G401 (cell line): Measurements from ENCODE around the gene DDX39B. TPM values are rescaled to one million over a fixed set of nuclear protein-coding genes. Genes with fewer than 3 reads are reported as not detected.
"Not testable (repeated sequence)": the region's sequence is repeated elsewhere in the genome, so short reads cannot be mapped to it uniquely, and the experiment has no call there.

Experiments used
- DNase-seq: peaks from one replicate; pipeline ENCODE4 v3.0.0-alpha.2; 2015; ENCODE audit warnings: low spot score
- in situ Hi-C: cut with HindIII; loops from 2 replicates; pipeline ENCODE4 v1.10.0; 2016; ENCODE audit warnings: low sequenced_read_pairs, mixed read lengths
- total RNA-seq: library from RNA; depleted of rRNA; stranded (reverse); fragments of >200 nt; shearing (Covaris generic); gene quantifications from 2 replicates; pipeline ENCODE4 v1.2.3, GENCODE V29; 2014; rRNA removed

The DDX39B gene
- total RNA-seq, 1 experiment from 2014 or later, result 792 TPM

DNA sequence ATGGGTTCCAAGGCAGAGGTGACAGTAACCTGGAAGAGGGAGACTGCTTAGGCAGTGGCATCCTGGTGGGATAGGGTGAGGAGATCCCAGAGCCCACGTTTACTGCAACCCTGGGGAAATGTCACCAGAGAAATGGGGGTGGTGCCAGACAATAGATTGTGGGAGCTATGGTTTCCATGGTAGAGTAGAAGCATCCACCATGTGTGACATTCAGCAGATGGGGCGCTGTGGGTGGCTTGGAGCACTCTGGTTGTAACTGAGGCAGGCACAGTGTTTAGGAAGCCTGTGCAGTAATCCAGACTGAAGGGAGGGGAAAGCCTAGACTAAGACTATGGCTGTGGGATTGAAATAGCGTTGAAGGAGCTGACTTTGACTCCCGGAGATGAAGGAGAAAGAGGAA, 45.0 kb downstream of the DDX39B start:
- DNase-seq, result peak; percentile 56
- in situ Hi-C loops, result not testable (repeated sequence)

DNA sequence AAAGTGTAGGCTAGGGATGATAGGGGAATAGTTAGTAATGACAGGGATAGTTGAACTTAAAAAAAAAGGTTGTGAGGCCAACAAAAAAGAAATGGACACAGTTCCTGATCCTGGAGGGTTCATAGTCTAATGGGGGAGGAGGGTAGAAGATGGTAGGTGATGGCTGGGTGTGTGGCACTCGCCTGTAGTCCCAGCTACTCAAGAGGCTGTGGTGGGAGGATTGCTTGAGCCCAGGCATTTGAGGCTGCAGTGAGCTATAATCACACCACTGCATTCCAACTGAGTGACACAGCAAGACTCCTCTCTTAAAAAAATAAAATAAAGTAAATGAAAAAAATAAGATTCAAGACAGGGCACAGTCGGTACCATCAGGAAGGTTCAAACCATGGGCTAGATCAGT, 46.2 kb downstream of the DDX39B start:
- in situ Hi-C loops, result no loop called here
- DNase-seq, result no peak

DNA sequence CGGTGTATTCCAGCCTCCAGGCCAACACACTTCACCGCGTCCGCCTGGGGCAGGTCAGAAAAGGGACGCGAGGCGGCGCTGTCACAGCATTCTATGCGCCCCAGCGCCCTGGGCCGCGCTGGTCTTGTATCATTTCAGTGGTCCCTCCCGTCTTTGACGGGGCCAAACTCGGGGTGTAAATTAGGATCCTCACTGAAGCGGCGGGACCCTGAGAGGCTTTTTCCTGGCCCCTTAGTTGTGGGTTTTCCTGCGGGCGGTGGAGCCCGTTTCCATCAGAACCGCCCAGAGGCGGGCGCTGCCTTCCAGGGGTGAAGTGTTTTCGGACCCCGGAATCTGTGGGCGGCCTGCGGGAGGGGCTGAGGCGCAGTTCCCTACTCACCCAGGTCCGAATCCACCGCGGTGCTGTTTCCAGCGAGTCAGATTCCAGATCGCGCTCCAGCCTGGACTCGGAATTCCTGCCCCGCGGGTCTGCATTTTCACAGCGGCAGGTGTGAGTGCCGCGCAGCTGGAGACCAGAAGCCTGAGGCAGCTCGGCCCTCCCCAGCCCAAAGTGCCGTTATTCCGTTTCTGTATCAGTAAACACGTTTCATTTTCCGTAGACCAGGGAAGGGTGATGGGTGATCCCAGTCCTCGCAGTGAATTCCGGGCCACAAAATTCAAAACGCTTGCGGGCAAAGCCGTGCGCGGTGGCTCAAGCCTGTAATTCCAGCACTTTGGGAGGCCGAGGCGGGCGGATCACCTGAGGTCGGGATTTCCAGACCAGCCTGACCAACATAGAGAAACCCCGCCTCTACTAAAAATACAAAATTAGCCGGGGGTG, 47.7 kb downstream of the DDX39B start:
- in situ Hi-C loops, result no loop called here

DNA sequence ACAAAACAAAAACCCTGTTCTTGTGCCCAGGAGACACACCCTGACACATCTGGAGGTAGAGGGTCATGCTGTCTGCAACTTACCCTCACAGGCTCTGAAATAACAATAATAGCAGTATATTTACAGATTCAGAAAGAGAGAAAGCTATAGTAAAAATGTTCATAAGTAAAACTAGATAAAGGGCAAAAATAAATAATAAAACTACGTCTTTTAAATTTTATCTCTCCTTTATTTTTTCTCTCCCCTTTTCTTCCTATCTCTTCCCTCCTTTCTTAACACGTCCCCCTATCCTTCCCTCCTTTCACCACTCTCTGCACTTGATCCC, 48.3 kb downstream of the DDX39B start:
- in situ Hi-C loops, result not testable (repeated sequence)

More for the DNA sequence above, 47.7 kb downstream of the DDX39B start:
- peak; percentile 76 for DNase-seq

DNA sequence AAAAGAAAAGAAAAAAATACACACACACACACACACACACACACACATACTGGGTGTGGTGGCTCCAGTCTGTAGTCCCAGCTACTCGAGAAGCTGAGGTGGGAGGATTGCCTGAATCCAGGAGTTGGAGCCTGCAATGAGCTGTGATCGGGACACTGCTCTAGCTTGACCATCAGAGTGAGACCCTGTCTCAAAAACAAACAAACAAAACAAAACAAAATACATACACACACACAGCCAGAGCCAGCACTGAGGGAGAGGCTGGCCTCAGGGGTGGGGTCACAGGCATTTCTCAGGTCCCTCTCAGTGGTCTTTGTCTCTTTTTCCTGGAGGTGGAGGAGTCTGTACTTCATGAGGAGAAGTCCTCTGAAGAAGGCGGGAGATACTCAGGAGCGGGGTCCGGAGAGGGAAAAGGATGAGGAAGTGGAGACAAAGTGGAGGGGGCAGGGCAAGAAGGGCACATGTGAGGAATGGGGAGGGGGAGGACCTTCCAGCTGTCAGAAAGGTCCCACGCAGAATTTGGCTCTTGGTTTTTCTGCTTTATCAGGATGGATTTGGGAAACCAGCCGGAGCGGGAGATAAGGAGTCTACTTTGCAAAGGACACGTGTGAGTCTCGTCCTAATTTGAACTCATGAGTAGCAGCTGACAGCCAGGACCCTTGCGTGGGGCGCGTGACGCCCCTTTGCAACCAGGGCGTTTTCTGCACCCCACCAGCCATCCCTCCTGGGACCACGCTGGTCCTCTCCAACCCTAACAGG, 51.5 kb downstream of the DDX39B start:
- DNase-seq, result no peak
- in situ Hi-C loops, result no loop called here

More for the DNA sequence above, 48.3 kb downstream of the DDX39B start:
- not testable (repeated sequence) for DNase-seq

DNA sequence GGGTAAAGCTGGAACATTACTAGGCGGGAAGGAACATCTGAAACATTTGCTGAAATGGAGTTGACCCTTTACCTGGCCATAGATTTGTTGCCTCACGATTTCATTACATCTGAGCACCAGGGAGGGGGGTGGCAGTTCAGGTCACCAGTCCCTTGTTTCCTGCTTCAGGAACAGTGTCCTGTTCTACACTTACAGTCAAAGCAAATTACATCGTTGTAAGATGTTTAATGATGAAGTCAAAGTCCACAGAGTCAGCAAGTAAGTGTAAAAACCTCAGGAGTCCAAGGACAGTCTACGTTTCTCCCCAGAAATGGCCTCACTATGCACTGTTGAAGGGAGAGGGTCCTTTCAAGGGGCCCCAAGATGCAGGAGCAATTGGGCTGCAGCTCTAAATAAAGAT, 52.7 kb downstream of the DDX39B start:
- no peak for DNase-seq
- in situ Hi-C loops, result no loop called here

DNA sequence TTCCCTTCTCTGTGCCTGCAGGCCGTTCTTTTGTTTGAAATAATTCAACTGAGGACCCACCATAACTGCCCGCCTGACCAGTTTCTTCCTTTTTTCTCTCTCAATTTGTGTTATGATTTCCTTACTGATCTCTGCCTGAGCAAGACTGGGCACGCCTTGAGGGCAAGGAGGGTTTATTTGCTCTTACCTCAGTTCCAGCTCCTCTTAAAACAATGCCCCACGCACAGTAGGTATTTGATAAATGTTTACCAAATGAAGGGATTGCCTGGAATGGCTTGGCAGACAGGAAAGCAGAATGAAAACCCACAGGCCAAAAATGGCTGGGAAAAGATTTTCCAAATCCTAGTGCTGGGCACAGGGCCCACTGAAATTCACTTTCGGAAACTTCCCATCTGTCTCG, 54.1 kb downstream of the DDX39B start:
- DNase-seq, in situ Hi-C loops: not testable (repeated sequence)

DNA sequence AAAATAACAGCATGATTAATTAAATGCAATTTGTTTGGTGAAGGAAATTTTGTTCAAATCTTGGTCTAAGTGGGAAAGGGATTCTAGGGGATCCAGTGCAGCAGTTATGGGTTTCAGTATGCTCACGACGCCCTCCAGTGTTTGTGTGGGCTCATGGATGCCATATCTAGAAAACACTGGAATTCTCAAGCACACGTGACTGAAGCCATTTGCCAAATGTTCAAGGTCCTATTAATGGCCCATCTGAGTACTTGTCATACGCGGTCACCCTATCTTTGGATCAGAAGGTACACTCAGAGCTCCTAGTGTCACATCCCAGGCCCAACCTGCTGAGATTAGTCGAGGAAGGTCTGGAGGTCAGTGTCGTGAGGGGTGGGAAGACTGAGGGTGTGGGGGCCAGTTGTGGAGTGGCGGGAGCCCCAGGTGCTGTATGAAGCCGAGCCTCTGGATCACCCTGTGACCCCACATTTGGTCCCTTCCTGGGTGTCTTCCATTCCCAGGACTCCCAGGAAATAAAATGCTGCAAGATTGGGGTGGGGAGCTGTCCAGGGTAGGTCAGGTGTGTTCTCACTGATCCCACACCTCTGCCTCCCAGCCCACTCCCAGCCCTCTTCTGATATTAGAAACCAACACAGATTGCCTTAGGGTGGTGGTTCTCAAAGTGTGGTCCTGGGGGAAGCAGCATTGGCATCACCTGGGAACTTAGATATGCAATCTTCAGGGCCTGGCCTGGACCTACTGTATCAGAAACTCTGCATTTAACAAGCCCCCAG, 55.6 kb downstream of the DDX39B start:
- DNase-seq, in situ Hi-C loops: not testable (repeated sequence)

DNA sequence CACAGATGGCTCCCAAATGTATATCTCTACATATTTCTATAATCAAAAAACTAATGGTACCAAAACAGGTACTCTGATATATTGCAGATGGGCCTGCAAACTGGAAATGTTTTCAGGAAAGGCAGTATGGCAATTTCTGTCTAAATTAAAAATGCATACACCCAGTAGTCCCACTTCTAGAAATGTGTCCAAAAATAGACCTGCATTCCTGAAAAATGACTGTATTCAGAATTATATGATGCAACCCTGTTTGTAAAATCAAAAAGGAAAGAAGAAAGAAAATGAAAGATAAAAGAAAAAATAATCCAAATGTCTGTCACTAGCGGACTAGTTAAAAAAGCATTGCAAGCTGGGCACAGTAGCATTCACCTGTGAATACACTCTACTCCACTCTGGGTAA, 56.7 kb downstream of the DDX39B start:
- in situ Hi-C loops, result no loop called here
- no peak for DNase-seq

DNA sequence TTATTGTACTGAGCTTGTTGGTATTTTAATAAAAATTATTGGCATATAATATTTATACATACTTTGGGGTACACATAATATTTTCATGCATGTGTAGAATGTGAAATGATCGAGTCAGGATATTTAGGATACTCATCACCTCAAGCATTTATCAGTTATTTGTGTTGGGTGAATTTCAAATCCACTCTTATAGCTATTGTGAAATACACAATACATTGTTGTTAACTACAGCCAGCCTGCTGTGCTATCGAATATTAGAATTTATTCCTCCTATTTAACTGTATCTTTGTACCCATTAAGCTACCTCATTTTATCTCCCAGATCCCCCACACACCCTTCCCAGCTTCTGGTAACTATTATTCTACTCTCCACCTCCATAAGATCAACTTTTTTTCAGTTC, 58.4 kb downstream of the DDX39B start:
- no peak for DNase-seq
- in situ Hi-C loops, result no loop called here

DNA sequence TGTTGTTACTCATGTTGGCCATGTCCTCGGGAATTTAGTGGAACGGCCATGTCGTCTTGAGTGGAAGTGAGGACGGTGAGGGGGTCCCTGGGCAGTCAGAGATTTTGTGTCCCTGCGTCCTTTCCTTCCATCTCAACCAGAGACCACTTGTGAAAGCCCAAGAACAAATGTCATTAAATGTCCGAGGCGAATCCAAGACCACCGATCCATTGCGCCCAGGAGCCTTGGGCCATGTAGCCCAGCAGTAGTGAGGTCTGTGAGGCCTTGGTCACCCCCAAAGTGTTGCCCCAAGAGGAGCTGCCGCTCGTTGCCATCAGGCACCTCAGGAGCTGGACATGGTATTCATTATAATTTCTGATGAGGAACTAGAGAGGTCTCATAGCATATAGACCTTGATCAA, 61.2 kb downstream of the DDX39B start:
- DNase-seq, result no peak
- in situ Hi-C loops, result no loop called here

Other genes with a start within 250 kb of the DDX39B start
- gene HLA-B, start 184.8 kb downstream of the DDX39B start, total RNA-seq, result 9.0 and 25.4 TPM in 2 replicates
- 40.3 and 44.1 TPM in 2 replicates for gene MICA, start 138.4 kb downstream of the DDX39B start, total RNA-seq
- gene MICB, start 43.9 kb downstream of the DDX39B start, total RNA-seq, result 15.0 and 18.3 TPM in 2 replicates
- 2.1 TPM in 1 of 2 replicates, not detected in the other for gene MCCD1, start 13.0 kb downstream of the DDX39B start, total RNA-seq
- gene ATP6V1G2, start 4.6 kb upstream of the DDX39B start, total RNA-seq, result 3.8 and 4.9 TPM in 2 replicates
- gene NFKBIL1, start 5.6 kb upstream of the DDX39B start, total RNA-seq, result 19.8 and 24.9 TPM in 2 replicates
- not detected in 2 replicates for gene LTA, start 30.3 kb upstream of the DDX39B start, total RNA-seq
- gene TNF, start 33.6 kb upstream of the DDX39B start, total RNA-seq, result 0.14 TPM in 1 of 2 replicates, not detected in the other
- gene LTB, start 40.4 kb upstream of the DDX39B start, total RNA-seq, result 0.51 TPM in 1 of 2 replicates, not detected in the other
- gene LST1, start 44.3 kb upstream of the DDX39B start, total RNA-seq, result not detected in 2 replicates
- gene NCR3, start 51.0 kb upstream of the DDX39B start, total RNA-seq, result not detected in 2 replicates
- 36.6 and 57.5 TPM in 2 replicates for gene AIF1, start 73.2 kb upstream of the DDX39B start, total RNA-seq
- gene PRRC2A, start 78.7 kb upstream of the DDX39B start, total RNA-seq, result 62.1 and 62.4 TPM in 2 replicates
- gene BAG6, start 110.7 kb upstream of the DDX39B start, total RNA-seq, result 257 and 311 TPM in 2 replicates
- gene APOM, start 113.9 kb upstream of the DDX39B start, total RNA-seq, result 2.3 and 3.6 TPM in 2 replicates
- 12.4 and 16.2 TPM in 2 replicates for gene C6orf47, start 118.8 kb upstream of the DDX39B start, total RNA-seq
- 24.9 and 31.6 TPM in 2 replicates for gene GPANK1, start 123.0 kb upstream of the DDX39B start, total RNA-seq
- gene CSNK2B, start 124.1 kb upstream of the DDX39B start, total RNA-seq, result 105 and 107 TPM in 2 replicates
- 2.0 TPM in 1 of 2 replicates, not detected in the other for gene LY6G5B, start 128.0 kb upstream of the DDX39B start, total RNA-seq
- gene LY6G5C, start 139.1 kb upstream of the DDX39B start, total RNA-seq, result not detected in 2 replicates
- 43.9 and 47.3 TPM in 2 replicates for gene ABHD16A, start 161.3 kb upstream of the DDX39B start, total RNA-seq
- gene LY6G6F, start 164.9 kb upstream of the DDX39B start, total RNA-seq, result 1.1 TPM in 1 of 2 replicates, not detected in the other
- gene LY6G6D, start 173.3 kb upstream of the DDX39B start, total RNA-seq, result not detected in 2 replicates
- not detected in 2 replicates for gene LY6G6C, start 179.7 kb upstream of the DDX39B start, total RNA-seq
- gene MPIG6B, start 181.4 kb upstream of the DDX39B start, total RNA-seq, result not detected in 2 replicates
- gene DDAH2, start 187.3 kb upstream of the DDX39B start, total RNA-seq, result 141 and 183 TPM in 2 replicates
- gene CLIC1, start 194.5 kb upstream of the DDX39B start, total RNA-seq, result 868 and 869 TPM in 2 replicates
- gene MSH5, start 198.0 kb upstream of the DDX39B start, total RNA-seq, result 3.2 and 7.1 TPM in 2 replicates
- gene SAPCD1, start 220.7 kb upstream of the DDX39B start, total RNA-seq, result 13.0 and 15.4 TPM in 2 replicates
- 0.78 and 1.7 TPM in 2 replicates for gene VWA7, start 235.3 kb upstream of the DDX39B start, total RNA-seq